Bronchial epithelial cell (primary cell): ENCODE measurements around the gene FHIT. TPM values are rescaled to one million over a fixed set of nuclear protein-coding genes. Genes with fewer than 3 reads are reported as not detected.

Source experiments
- DNase-seq: peaks from one replicate; pipeline ENCODE4 v3.0.0-alpha.2; 2010; ENCODE audit warnings: low read depth
- FAIRE-seq: peaks from 2 replicates; lab custom pipeline; 2011; peaks lifted over from hg19 to GRCh38; lab: Jason Lieb, UNC
- H3K27me3 ChIP-seq: 2 replicates; pipeline ENCODE4 v1.5.1; 2011; ENCODE audit warnings: low read length; ENCODE audit not compliant: control insufficient read depth, insufficient read depth
- H3K36me3 ChIP-seq: 2 replicates; pipeline ENCODE4 v1.5.1; 2011; ENCODE audit warnings: low read length; ENCODE audit not compliant: control insufficient read depth, insufficient read depth
- H3K4me3 ChIP-seq: 2 replicates; pipeline ENCODE4 v1.5.1; 2011; ENCODE audit warnings: mild to moderate bottlenecking, low read depth, low read length, control low read depth
- CTCF ChIP-seq: IDR thresholded peaks from 2 replicates; pipeline ENCODE4 v1.5.1; 2011; ENCODE audit warnings: mild to moderate bottlenecking, moderate library complexity, low read length, control low read depth, inconsistent platforms; ENCODE audit not compliant: insufficient read depth, severe bottlenecking
- total RNA-seq: library from RNA; depleted of rRNA; stranded (reverse); fragments of >200 nt; gene quantifications from 2 replicates; pipeline ENCODE4 v1.2.1, GENCODE V29; 2014

The FHIT gene
- total RNA-seq, 1 donor from 2014 or later: 1.6 TPM

GRCh38 chr3:60645801-60646200 lies 605.5 kb downstream of the FHIT start:
- Histone ChIP-seq H3K36me3 (no peaks in the 10 kb centered on the region), H3K27me3 (no peaks in the 10 kb centered on the region), H3K4me3 (no peak overlapping the region)
- DNase-seq: no peak
- TF ChIP-seq CTCF: no peak
- FAIRE-seq: no peak

GRCh38 chr3:60643831-60644230 lies 607.4 kb downstream of the FHIT start:
- Histone ChIP-seq H3K27me3 (no peaks in the 10 kb centered on the region), H3K36me3 (no peaks in the 10 kb centered on the region), H3K4me3 (no peak overlapping the region)
- DNase-seq (no peak), FAIRE-seq (no peak)
- no peak for TF ChIP-seq CTCF

- no peak for DNase-seq
- Histone ChIP-seq H3K27me3 (no peaks in the 10 kb centered on the region), H3K4me3 (no peak overlapping the region), H3K36me3 (no peaks in the 10 kb centered on the region)
- TF ChIP-seq CTCF: no peak
- FAIRE-seq: no peak
Observed at GRCh38 chr3:60641354-60641753, 609.9 kb downstream of the FHIT start.

- FAIRE-seq: no peak
Observed at GRCh38 chr3:60636846-60637245, 614.4 kb downstream of the FHIT start.

GRCh38 chr3:60633644-60634043 lies 617.6 kb downstream of the FHIT start:
- no peaks in the 10 kb centered on the region for H3K27me3 ChIP-seq
- H3K36me3 ChIP-seq: no peaks in the 10 kb centered on the region
- FAIRE-seq (no peak), DNase-seq (no peak)
- no peak for TF ChIP-seq CTCF
- H3K4me3 ChIP-seq: no peak overlapping the region

More at GRCh38 chr3:60636846-60637245, 614.4 kb downstream of the FHIT start:
- H3K4me3 ChIP-seq: no peak overlapping the region
- TF ChIP-seq CTCF: no peak
- H3K36me3 ChIP-seq: no peaks in the 10 kb centered on the region
- H3K27me3 ChIP-seq: no peaks in the 10 kb centered on the region
- peak; percentile 37 for DNase-seq

- no peaks in the 10 kb centered on the region for H3K27me3 ChIP-seq
- H3K36me3 ChIP-seq: no peaks in the 10 kb centered on the region
- no peak overlapping the region for H3K4me3 ChIP-seq
- DNase-seq: no peak
- no peak for TF ChIP-seq CTCF
- no peak for FAIRE-seq
Observed at GRCh38 chr3:60631509-60631908, 619.7 kb downstream of the FHIT start.
